ENCODE data around the gene NTMT2. TPM values are rescaled to one million over a fixed set of nuclear protein-coding genes. Genes with fewer than 3 reads are reported as not detected.

Gene NTMT2
- total RNA-seq, 4 donors from 2014 or later = not detected

GRCh38 chr1:170210142-170210541 is 64.4 kb downstream of the NTMT2 start:
- no peak for TF ChIP-seq CTCF (IDR thresholded peaks at IDR 0.05; ENCODE audit: low read depth)

GRCh38 chr1:170213596-170213995 is 67.8 kb downstream of the NTMT2 start:
- no peak for TF ChIP-seq CTCF (IDR thresholded peaks at IDR 0.05; ENCODE audit: low read depth)

GRCh38 chr1:170214117-170215032 is 68.6 kb downstream of the NTMT2 start:
- no peak for TF ChIP-seq CTCF (IDR thresholded peaks at IDR 0.05; ENCODE audit: low read depth)

GRCh38 chr1:170215072-170215885 is 69.5 kb downstream of the NTMT2 start:
- TF ChIP-seq CTCF (IDR thresholded peaks at IDR 0.05; ENCODE audit: low read depth) = no peak

GRCh38 chr1:170217517-170218256 is 71.9 kb downstream of the NTMT2 start:
- no peak for TF ChIP-seq CTCF (IDR thresholded peaks at IDR 0.05; ENCODE audit: low read depth)

GRCh38 chr1:170218257-170218650 is 72.5 kb downstream of the NTMT2 start:
- no peak for TF ChIP-seq CTCF (IDR thresholded peaks at IDR 0.05; ENCODE audit: low read depth)

Small RNA genes lying within 50 kb of the gene (small RNA-seq; reads per million reads assigned to genes)
- gene MIR3119-2 = not detected

Other genes with a start within 250 kb of the NTMT2 start
- 10 to 100 TPM; 23.4 to 35.2 (median 30.4) TPM for gene KIFAP3, start 71.3 kb upstream of the NTMT2 start, total RNA-seq